B cell (primary cell): Measurements from ENCODE around the gene KRT73.

ENCODE experiments used
- CTCF ChIP-seq: fragments of 200-600 bp; IDR thresholded peaks from one replicate; pipeline ENCODE4 v1.8.0; 2022; ENCODE audit warnings: antibody characterized with exemption, mild to moderate bottlenecking
- EZH2 ChIP-seq: IDR thresholded peaks from 2 replicates; pipeline ENCODE4 v1.6.1; 2012; ENCODE audit warnings: borderline replicate concordance, low read depth, mild to moderate bottlenecking, moderate library complexity, low read length; ENCODE audit not compliant: insufficient read depth, poor library complexity, severe bottlenecking

- TF ChIP-seq CTCF: no peak
- TF ChIP-seq EZH2: no peak
Measured at GRCh38 chr12:52649066-52649465, 30.7 kb upstream of the KRT73 start.
